DMS153 treated with DMSO at 0.1 percent for 48 hours (cell line): ENCODE results near the gene SLFNL1.

Experiments used
- DNase-seq: peaks from one replicate; lab custom pipeline; 2025; ENCODE audit not compliant: unreplicated experiment; lab: John Stamatoyannopoulos, UW

Gene SLFNL1

DNA sequence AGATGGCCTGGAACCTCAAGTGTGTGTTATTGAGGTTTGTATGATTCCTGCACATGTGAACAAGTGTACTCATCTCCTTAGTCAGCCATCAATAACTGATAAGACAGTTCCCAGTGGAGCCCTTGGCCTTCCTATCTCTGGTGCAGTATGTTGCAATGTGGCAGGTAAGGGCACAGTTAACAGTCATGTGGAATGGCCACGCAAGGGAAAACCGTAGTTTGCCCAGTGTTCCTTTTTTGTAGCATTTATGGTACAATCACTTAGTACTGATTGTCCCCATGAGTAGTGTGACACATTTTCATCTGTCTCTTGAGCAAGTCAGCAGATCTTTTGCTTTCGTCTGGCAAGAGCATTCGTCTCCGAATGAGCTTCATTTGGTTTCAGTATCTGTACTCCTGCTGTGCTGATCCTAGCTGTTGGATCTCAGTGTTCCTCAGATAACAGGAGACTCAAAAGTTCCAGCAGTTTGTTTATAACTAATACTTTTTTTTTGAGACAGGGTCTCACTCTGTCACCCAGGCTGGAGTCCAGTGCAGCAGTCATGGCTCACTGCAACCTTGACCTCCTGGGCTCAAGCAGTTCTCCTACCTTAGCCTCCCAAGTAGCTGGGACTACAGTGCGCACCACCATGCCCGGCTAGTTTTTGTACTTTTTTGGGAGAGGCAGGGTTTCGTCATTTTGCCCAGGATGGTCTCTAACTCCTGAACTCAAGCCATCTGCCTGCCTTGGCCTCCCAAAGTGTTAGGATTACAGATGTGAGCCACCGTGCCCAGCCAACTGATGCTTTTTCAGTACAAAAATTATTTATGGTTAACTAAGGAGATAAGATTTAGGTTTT lies 33.9 kb downstream of the SLFNL1 start:
- no peak for DNase-seq

DNA sequence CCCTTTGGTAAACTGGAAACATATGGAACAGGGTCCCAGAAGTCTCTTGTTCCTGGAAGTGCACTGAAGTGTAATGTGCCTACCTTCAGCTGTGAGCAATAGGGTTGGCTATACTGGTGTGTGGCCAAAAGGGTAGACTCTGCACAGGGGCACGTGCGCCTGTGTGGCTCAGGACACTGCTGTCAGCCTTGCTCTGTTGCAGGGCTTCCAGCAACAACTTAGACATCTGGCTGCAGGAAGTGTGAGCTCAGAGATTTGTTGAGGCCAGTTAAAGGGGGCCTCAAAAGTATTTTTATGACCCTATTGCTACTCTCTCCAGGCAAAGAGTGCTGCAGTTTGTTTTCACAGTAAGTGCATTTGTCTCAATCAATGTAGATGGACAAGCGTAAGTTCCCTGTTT lies 34.6 kb downstream of the SLFNL1 start:
- no peak for DNase-seq

DNA sequence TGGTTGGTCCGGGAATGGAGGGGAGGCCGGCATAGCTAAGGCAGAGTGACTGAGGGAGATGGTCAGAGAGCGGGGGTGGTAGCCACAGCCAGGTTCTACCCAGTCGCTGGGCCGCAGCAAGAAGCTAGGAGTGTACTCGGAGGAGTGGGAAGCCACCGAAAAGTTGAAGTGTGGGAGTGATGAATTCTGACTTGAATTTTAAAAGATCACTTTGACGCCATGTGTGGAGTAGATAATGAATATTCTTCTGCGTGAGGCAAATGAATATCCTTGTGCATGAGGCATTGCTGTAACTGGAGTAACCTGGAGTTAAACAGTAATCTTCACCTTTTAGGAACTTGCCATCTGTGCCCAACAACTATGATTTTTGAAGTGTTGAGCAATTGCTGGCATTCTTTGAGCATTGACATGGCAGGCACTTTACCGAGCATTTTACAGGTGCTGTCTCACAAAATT lies 35.2 kb downstream of the SLFNL1 start:
- DNase-seq = no peak

DNA sequence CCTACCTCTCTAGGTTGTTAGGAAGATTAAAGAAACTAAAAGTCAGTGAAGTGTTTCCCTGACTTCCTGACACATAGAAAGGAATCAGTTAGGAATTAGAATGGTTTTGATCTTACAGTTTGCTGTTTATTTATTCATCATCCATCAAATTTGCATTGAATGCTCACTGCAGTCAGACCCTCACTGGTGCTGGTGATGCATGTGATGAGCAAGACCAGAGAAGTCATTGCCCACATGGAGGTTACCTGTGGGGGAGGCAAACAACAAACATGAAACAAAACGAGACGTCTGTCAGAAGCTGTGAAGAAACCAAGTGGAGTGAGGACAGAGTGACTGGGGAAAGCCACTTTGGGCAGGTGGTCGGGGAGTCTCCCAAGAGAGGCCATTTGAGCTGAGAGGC lies 35.6 kb downstream of the SLFNL1 start:
- no peak for DNase-seq

DNA sequence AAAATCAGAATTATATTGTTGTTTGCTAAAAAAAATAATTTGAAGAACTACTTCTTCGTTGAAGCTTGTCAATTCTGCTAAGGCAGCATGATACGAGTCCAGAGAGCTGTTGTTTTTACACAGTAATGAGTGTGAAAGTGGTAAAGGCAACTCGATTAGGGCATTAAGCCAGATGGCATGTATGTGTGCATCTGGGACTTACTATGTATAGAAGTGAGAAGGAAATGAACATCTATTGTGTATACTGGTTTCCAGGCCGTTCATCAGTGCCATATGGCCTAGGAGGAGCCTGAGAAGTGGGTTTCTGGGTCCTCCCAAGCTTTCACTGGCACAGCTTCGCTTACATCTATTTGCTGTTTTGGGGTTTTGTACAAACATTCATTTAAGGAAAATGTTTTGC lies 36.4 kb downstream of the SLFNL1 start:
- DNase-seq = no peak

DNA sequence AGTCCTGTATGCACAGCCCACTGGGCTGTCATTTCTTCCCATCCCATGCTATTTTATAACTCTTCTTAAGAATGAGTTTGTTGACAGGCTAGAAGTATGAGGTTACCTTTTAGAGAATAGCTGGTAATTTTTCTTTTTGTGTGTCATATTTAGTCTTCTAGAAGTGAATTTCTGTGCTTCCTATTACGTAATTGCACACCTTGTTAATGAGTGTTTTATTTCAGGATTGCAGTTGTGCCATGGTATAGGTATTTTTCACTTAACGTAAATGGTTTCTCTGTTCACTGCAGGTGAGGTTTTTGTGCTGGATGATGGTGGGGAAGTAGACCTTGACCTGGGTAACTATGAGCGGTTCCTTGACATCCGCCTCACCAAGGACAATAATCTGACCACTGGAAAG lies 37.0 kb downstream of the SLFNL1 start:
- no peak for DNase-seq

DNA sequence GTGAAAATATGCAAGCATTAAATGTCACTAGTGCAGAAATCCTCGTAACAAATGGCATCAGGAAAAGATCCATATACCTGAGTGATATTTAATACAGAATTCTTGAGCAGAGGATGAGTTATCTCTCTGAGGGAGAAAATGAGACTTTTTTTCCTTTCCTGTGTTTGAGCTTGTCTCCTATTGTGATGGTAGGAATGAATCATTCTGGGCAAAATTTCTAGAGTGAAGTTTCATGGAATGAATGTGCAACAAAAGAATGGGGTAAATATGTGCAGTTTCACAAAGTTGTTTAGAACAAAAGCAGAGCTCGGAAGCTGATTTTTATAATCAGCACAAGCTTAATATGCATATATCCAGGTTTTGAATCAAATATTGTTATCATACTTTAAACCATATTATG lies 37.5 kb downstream of the SLFNL1 start:
- DNase-seq = no peak

DNA sequence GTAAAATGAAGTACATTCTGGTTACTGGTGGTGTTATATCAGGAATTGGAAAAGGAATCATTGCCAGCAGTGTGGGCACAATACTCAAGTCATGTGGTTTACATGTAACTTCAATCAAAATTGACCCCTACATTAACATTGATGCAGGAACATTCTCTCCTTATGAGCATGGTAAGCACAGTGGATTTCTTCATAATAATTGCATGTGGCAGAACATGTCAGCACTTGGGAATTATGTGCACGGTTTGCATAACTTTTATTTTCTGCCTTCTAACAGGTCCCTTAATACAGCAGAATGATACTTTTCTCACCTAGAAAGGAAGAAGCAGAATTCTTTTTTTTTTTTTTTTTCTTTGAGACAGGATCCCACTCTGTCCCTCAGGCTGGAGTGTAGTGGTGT lies 38.2 kb downstream of the SLFNL1 start:
- no peak for DNase-seq

DNA sequence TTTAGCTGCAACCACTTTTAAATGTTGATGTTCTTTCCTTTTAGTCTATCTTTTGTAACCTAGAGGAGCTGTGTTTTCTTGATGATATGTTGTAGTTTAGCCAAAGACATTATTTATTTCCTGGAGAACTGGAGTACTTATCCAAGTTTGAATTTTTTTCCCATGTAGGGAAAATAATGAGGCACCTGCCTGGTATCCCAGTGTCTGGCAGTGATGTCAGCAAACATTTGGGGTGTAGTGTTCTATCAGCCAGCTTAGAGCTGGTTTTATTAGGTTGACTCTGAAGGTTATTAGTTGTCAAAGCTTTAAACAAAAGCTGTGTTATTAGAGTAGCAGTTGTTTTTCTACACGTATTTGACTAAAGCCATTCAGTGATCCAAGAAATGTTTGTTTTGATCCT lies 38.8 kb downstream of the SLFNL1 start:
- no peak for DNase-seq

DNA sequence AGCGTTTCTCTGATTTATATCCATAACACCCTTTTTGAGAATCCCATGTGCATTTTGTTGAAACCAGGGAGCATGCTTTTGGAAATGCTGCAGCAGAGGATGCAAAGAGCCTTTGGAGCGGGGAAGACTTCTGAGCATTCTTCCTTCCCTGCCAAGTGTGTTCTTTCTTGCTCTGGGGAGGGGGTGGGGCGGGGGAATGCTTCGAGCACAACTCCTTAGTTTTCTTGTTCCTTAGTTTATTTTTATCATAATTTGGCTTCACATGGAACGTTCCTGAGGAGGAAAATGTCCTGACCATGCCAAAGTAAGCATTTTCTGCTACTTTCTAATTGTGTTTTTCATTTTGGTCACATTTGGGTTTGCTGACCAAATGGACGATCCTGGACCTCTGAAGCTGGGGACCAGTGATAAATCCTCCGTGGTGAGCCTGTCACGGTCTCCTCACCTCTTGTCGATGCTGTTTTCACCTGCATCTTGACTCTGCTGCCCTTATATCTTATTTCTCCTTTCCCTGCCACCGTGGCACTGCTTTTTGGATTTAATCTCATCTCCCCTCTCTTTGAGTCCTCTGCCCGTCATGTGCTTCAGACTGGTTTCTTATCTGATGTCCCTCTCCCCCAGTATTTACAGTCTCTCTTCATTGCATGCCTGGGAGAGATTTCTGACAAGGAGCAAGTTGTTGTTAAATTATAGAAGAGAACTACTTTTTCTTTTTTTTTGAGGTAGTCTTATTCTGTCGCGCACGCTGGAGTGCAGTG lies 39.7 kb downstream of the SLFNL1 start:
- DNase-seq = no peak

DNA sequence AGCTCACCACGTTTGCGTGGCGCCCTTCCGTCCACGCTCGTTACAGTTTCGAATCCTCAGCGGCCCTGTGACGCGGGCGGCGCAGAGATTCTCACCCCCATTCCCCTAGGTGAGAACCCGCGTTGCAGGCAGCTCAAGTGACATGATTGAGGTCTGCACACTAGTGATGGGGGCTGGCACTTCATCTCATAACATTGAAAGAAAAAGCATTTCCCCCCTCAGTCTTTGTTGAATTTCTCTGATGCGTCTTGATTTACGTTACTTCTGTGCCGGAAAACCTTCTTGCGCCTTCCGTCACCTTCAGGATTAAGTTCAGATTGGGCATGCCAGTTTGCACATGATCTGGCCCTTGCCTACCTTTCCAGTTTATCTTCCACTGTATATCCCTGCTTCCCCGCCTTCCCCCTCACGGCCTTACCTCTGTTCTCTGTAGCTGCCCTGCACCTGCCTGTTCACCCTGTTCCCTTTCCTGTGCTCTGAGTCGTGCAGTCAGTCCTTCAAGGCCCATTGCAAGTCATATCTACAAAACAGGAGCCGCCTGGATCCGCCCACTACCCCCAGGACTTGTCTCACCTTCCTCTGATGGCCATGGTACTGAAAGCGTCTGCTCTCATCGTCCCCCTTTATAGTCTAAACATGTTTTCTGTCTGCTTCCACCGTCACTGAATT lies 40.9 kb downstream of the SLFNL1 start:
- DNase-seq = peak; percentile 34

DNA sequence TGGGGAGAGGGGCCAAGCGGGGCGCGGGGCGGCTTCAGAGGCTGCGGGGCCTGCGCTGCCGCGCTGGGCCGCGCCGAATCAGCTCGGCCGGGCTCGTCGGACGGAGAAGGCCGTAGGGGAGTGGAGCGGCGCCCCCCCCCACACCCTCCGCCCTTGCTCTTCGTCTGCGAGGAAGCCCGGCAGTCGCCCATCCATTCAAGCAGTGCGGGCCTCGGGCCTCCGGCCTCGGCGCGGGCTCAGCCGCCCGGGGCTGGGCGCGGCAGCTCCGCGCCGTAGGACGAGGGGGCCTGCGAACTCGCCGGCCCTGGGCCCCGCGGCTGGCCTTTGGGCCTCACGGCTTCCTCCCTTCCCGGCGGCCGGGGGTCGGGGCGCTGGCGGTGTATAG lies 41.5 kb downstream of the SLFNL1 start:
- no peak for DNase-seq

DNA sequence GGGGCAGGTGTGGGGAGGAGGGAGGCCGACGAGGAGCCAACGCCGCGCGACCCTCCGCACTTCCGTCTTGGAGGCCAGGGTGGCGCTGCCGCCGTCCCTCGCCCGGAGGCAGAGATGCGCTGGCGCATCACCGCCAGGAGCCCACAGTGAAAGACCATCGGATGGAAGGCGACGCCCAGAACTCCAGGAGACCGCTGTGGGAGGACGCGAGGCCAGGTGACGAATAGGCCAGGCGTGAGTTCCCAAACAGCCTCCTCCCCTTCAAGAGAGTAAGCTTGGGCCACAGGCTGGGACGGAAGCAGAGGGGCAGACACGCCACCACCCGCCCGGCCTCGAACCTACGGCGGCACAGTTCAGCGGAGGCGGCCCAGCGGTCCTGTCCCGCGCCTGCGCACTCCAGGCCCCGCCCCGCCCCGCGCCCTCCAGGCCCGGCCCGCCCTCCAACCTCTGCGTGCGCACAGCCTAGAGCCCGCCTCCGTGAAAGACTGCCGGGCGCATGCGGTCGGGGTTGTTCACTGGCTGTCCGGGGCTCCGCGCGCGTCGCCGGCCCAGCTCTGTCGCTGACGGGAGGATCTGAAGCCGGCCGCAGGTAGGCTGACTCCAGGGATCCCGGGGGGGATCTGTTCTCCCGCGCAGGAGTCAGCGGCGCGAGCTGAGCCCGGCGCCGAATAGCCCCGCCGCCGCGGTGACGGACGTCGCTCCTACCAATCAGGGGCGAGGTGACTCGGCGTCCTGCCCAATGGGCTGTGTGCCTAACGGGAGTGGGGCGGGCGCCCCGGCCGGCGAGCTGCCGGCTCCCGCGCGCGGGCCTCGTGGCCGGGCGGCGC lies 42.1 kb downstream of the SLFNL1 start, which contains the start of gene CTPS1:
CTPS1 (plus strand) TSS at position 456 of the 827 bp plus-strand sequence. CDS start 3,595 bp downstream, outside the sequence.
- DNase-seq = peak; percentile 99

DNA sequence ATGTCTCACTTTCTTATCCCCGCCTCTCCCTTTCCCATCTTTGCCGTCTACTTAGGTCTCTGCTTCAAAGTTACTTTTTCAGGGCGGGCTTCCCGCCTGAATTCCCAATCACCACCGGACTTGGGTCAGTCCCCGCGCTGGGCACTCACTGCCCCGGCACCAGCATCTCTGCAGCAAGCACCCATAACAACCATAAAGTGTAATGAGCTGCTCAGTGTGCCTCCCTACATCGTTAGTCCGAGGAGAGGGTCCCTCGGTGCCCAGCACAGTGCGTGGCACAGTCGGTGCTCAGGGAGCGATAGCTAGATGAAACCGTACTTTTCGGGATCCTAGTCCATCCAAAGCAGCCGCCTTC lies 42.7 kb downstream of the SLFNL1 start:
- no peak for DNase-seq

DNA sequence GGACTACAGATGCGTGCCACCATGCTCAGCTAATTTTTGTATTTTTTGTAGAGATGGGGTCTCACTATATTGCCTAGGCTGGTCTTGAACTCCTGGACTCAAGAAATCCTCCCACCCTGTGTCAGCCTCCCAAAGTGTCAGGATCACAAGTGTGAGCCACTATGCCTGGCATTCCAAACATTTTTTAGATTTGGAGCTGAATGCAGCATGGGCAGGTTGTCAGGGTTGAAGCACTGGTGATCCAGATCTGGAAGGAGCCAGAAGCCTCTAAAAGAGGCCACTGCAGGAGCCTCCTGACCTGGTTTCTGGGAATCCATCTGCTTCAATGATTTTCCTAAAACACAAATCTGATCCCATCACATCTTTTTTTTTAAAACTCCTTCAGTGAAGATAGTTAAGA lies 43.8 kb downstream of the SLFNL1 start:
- no peak for DNase-seq

DNA sequence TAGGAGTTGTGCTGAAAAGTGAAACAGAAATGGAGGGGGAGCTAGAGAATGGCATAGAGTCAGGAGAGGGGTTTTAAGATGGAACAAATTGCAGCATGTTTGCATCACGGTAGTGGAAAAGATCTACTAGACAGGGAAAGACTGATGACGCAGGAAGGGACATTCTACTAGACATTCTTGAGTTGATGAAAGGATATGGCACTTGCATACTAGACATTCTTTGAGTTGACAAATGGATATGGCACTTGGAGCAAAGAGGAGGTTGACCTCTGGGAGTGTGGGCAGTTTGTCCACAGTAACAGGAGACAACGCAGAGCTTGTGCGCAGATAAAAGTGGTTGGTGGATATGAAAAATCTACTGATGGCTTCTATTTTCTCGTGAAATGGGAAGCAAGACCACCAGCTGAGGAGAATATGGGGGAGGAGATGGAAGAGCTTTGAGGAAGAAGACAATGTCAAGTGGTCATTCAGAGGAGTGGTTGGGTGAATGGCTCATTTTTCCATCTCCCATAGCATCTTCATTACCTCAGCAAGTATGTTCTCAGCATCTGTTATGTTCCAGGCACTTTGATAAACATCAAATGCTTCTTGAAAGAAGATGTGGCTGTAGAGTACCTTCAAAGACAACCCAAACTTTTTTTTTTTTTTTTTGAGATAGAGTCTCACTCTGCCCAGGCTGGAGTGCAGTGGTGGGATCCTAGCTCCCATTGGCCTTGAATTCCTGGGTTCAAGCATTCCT lies 44.4 kb downstream of the SLFNL1 start:
- no peak for DNase-seq

DNA sequence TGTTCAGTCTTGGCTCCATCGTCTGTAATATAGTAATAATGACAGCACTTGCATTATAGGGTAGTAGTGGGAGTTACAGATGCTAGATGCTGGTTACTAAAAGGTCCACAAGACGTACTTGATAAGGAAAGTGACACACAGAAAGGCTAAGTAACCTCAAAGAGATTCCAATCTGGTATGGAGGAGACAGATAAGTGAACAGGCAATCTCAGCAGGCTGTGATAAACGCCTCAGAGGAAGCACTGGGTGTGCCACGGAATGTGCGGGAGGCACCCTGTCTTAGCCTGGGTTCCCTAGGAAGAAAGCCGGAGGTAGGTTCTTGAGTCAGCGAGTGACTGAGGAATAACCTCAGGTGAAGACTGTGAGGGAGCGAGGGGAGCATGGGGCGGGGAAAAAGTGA lies 46.6 kb downstream of the SLFNL1 start:
- no peak for DNase-seq

DNA sequence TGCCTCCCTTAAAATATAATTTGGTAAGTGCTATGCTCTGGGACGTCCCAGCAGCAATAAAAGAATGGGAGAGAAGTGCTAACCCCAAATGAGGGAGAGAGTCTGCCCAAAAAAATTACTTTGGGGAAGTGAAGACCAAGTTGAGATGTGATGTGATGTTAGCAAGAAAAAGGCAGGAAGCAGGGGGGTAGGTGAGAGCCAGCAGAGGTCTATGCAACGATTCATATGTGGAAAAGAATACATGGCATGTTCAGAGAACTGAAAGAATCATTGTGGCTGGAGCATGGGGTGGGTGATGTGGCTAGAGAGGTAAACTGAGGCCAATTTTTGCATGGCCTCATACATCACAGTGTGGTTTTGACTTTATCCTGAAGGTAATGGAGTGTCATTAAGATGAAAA lies 47.6 kb downstream of the SLFNL1 start:
- DNase-seq = no peak

DNA sequence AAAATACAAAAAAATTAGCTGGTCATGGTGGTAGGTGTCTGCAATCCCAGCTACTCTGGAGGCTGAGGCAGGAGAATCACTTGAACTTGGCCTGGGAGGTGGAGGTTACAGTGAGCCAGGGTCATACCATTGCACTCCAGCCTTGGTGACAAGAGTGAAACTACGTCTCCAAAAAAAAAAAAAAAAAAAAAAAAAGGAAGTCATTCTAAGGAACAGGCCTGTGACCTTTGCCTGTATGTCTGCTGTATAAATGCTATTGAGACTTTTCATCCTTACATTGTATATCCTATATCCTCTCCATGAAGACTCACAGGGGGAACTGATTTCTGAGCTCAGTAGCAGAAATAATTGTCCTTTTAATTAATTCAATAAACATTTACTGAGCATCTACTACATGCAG lies 49.6 kb downstream of the SLFNL1 start:
- no peak for DNase-seq

DNA sequence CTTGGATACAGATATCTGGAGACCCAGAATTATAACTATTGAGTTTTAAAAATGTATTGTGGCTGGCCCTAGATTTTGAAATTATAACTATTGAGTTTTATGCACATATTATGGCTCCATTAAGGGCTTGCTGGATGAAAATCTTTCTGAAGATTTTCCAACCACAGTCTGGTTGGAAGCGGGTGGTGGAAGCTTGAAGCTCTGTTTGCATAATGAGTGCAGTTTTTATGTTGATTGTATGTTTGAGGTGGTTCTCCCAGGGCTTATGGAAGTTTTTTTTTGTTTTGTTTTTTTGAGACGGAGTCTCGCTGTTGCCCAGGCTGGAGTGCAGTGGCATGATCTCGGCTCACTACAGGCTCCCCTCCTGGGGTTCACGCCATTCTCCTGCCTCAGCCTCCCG lies 52.1 kb downstream of the SLFNL1 start:
- DNase-seq = no peak
